GM19397 (cell line): ENCODE results near the gene NCAM1.

Experiments
- ATAC-seq: cut with Tn5 transposase; IDR thresholded peaks from one replicate; pipeline ENCODE4 v1.9.1; 2021; ENCODE audit warnings: mild to moderate bottlenecking, moderate library complexity; ENCODE audit not compliant: unreplicated experiment

NCAM1 gene

GRCh38 chr11:113272927-113273615, 311.9 kb downstream of the NCAM1 start:
- ATAC-seq = no peak

- ATAC-seq = no peak
Observed at GRCh38 chr11:113273720-113274119, 312.5 kb downstream of the NCAM1 start.

- ATAC-seq = no peak
Observed at GRCh38 chr11:113274713-113275582, 313.7 kb downstream of the NCAM1 start.

GRCh38 chr11:113275602-113276001, 314.4 kb downstream of the NCAM1 start:
- ATAC-seq = no peak

- no peak for ATAC-seq
Observed at GRCh38 chr11:113276466-113276865, 315.2 kb downstream of the NCAM1 start.

GRCh38 chr11:113277907-113278306, 316.7 kb downstream of the NCAM1 start:
- ATAC-seq = no peak

- no peak for ATAC-seq
Observed at GRCh38 chr11:113278481-113278880, 317.3 kb downstream of the NCAM1 start.

- no peak for ATAC-seq
Observed at GRCh38 chr11:113278925-113279324, 317.7 kb downstream of the NCAM1 start.

- ATAC-seq = no peak
Observed at GRCh38 chr11:113279591-113279990, 318.4 kb downstream of the NCAM1 start.

- ATAC-seq = no peak
Observed at GRCh38 chr11:113281052-113281725, 320.0 kb downstream of the NCAM1 start.

- ATAC-seq = no peak
Observed at GRCh38 chr11:113282898-113283437, 321.7 kb downstream of the NCAM1 start.

- no peak for ATAC-seq
Observed at GRCh38 chr11:113283881-113284280, 322.7 kb downstream of the NCAM1 start.

GRCh38 chr11:113286009-113286408, 324.8 kb downstream of the NCAM1 start:
- no peak for ATAC-seq

GRCh38 chr11:113286509-113287497, 325.6 kb downstream of the NCAM1 start:
- no peak for ATAC-seq

- ATAC-seq = no peak
Observed at GRCh38 chr11:113287801-113288200, 326.6 kb downstream of the NCAM1 start.

- no peak for ATAC-seq
Observed at GRCh38 chr11:113288286-113288863, 327.2 kb downstream of the NCAM1 start.

- ATAC-seq = peak; percentile 87
Observed at GRCh38 chr11:113289431-113290187, 328.4 kb downstream of the NCAM1 start.

GRCh38 chr11:113293936-113294335, 332.7 kb downstream of the NCAM1 start:
- ATAC-seq = no peak

GRCh38 chr11:113295993-113296392, 334.8 kb downstream of the NCAM1 start:
- no peak for ATAC-seq
